HG02943 (cell line): Measurements from ENCODE around the gene TOPAZ1.

Source experiments
- ATAC-seq: cut with Tn5 transposase; IDR thresholded peaks from one replicate; pipeline ENCODE4 v1.9.1; 2021; ENCODE audit warnings: mild to moderate bottlenecking, low read depth, moderate library complexity; ENCODE audit not compliant: unreplicated experiment

Gene TOPAZ1

GRCh38 chr3:44241706-44242105, at the start of gene TOPAZ1:
TOPAZ1 (plus strand) TSS chr3:44241886; CDS start chr3:44242054, 168 bp downstream.
- no peak for ATAC-seq

GRCh38 chr3:44198284-44199269, 43.1 kb upstream of the TOPAZ1 start:
- ATAC-seq, result no peak

GRCh38 chr3:44206261-44206660, 35.4 kb upstream of the TOPAZ1 start:
- ATAC-seq, result no peak

DNA sequence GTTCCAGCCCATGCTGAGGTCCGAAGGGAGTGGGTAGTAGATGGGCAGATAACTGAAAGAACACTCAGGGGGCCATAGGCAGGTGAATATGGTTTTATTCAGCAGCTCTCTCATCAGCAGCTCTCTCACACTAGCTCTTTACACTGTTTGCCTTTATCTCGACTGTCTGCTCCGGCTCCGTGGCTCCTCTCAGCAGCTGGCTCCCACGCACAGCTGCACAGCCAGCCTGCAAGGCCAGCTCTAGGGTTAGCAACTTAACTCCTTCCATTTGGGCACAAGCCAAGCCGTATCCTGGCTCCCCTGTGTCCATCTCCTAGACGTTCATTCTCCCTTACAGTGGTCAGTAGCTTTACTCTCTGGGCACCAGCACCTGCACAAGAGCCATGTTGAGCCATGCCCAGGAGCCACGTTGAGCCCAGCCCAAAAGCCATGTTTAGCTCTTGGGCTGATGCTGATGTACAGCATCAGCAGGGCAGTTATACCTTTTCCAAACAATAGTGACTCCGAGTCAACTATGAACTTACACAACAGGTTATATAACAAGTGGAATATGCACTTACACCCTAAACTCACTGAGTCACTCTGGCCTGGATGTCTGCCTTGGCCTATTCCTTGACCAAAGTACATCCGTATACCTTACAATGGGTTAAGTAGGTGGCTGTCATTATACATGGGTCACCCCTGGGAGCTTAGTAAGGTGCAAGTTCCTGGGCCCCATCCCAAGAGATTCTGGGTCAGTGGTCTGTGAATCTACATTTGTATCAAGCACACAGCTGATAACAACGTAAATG, 34.6 kb upstream of the TOPAZ1 start:
- ATAC-seq, result no peak

- ATAC-seq, result no peak
Measured at GRCh38 chr3:44208086-44208485, 33.6 kb upstream of the TOPAZ1 start.

GRCh38 chr3:44208568-44208967, 33.1 kb upstream of the TOPAZ1 start:
- ATAC-seq, result no peak

DNA sequence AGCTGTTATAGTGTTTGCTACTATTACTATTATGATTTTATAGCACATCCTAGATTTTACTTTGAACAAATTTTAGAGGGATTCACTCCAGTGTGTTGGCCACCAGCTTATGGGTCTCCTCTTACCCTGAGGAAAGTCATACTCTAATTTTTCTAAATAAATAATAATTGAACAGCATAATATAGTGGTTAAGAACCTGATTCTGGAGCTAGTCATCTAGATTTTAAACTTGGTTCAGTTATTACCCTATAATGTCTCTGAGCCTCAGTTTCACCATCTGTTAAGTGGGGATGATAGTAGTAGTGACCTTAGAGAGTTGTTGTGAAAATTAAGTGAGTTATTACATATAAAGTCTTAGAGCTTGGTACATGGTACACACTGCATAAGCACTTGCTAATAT, 30.7 kb upstream of the TOPAZ1 start:
- ATAC-seq, result no peak

- no peak for ATAC-seq
Measured at GRCh38 chr3:44222337-44222736, 19.3 kb upstream of the TOPAZ1 start.

DNA sequence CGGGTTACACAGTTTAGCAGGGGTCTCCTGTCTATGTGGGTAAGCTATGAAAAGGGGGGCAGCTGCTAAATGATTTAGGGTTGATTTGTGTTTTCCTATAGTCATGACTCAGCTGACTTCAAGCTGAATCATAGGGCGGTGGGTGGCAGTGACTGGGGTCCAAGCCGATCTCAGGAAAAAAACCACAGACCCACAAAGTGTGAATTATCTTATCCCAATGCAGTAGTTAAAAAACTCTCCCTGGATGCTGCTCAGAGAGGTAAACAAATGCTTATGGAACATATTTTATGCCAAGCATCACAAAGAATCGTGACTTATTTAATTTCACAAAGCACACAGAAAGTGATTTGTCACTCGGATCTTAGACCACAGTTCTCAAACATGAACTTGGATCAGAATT, 18.4 kb upstream of the TOPAZ1 start:
- no peak for ATAC-seq

DNA sequence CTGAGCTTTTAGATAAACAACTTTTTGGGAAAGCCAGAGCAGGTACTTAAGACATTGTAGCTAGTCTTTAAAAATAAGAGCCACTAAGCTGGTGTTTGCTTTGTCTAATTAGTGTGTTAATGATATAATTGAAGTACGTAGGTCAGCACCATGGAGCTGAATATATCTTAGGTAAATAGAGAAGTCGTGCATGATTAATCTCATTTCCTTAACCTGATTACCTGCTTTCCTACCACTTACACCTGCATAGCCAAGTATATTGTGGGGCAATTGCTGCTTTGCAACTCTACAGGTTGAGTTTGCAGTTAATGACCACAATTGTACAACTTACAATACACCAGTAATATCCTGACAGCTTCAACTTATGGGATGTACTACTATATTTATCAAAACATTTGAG, 17.6 kb upstream of the TOPAZ1 start:
- ATAC-seq, result no peak

GRCh38 chr3:44226573-44226972, 15.1 kb upstream of the TOPAZ1 start:
- no peak for ATAC-seq

DNA sequence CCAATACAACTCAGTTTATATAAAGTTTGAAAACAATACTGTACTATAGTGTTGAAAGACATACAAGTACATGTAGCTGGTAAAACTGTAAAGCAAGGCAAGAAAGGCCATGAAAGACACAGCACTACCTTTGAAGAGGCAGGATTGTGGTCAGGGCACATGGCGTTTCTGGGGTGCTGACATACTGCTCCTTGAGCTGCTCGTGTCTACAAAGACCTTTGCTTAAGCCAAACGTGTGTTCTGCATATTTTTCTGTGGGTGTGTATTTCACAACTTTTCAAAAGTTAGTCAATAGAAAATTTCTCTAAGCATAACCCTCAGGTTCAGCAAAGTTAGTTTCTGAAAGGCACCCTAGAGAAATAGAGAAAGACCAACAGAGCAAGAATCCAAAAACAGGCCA, 14.1 kb upstream of the TOPAZ1 start:
- no peak for ATAC-seq

- ATAC-seq, result no peak
Measured at GRCh38 chr3:44228900-44229299, 12.8 kb upstream of the TOPAZ1 start.

DNA sequence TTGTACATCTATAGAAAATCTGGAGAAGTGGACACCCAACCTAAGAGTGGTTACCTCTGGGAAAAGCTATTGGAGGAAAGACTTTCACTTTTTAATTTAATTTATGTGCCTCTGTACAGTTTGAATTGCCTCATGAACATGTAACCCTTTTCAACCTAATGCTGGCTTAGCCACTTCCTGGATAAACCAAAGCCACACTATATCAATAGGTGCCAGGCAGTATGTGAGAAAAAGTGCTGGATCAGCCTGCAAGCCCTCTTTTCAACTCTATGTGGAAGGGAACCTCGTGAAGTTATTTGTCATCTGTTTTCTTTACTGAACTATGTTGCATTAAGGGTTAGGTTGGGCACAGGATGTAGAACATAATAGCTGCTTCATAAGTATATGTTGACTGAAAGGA, 9.3 kb upstream of the TOPAZ1 start:
- no peak for ATAC-seq

DNA sequence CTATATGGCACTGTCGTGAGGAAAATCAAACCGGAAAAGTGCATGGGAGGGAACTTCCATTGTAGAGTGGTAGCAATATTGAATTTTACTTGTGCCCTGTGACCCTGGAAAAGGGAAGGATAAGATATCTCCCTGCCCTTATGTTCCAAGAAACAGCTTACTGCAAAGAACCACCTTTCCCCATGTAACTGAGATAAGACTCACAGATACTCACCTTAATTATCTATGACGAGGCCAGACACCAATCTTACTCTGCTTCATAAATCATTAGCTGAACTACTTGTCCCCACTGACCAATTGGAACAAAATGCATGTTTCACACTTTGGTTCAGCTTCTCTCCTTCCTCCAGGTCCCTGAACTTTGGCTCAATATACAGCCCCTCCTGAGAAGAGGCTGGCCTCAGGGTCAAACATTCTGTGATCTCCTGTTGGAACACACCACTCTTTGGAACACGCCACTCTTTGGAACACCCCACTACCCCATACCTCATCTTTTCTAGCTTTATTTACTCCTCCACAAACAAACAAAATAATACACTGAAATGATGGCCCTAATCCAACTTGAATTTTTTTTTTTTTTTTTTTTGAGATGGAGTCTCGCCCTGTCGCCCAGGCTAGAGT, 6.9 kb upstream of the TOPAZ1 start:
- no peak for ATAC-seq

DNA sequence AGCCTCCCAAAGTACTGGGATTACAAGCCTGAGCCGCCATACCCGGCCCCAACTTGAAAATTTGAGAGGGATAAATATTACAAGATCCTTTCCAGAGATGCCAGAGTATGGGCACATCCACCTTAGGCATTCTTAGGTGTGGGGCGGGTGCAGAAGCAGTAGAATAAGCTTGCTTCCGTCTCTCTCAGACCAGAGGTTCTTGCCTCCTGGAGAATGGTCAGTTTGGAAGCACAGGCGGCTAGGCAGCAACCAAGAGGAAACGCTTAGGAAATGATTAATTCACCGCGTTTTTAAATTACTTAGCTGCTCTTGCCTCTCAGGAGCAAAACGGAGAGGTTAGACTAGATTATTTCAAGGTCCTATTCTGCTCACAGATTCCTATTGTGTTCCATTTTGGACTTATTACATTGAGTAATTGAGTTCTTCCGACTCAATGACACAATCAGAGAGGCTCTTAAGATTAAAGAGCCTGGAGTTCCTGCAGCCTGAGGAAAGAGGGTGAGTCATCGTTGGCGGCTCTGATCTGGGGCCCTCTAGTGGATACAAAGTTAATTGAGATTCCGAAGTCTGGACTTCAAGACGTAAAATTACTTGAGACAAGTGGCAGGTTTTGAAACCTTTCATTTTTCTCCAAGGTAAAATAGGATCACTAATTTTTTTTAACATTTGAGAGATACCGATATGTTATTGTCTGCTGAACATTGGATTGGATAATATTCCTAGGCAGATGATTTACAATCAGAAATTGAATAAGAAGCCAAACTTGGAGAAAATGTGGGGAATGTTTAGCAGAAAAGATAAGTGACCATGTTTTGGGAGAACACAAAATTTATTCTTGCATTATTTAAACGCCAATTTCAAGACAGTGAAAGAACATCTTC, 5.8 kb upstream of the TOPAZ1 start:
- no peak for ATAC-seq

DNA sequence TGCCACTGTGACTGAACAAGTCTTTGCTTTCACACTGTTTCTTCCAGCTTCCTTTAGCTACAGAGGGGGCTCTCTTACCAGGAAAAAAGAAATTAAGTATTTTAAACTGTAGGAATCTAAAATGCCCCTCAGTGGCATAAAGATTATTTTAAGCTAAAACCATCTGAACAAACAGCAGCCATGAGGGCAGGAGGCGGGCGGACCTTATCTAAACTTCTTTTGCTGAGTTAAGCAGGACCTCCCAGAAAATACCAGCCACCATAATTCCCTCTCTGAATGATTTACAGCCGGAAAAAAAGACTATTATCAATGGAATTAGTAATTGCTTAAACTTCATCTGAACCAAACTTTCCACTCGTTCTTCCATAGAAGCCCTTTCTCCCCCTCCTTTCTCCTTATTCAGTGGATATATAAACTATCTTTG, 5.2 kb upstream of the TOPAZ1 start:
- no peak for ATAC-seq

DNA sequence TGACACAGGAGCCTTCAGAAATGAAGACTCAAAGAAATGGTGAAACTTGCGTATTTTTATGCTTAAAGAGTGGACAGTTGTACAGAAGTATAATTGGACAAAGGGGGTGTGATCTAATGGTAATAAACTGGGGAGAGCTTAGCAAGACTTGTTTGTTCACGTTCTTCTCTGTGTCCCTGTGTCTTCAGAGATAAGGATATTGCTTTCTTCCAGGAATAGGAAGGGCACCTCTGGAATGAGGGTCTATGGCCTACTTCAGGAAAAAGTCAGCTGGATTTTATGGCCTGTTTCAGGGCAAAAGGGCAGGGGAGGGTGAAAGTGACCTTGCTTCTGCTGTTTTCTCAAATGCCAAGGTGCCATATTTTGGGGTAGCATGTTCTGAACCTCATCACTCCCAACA, 4.5 kb upstream of the TOPAZ1 start:
- ATAC-seq, result no peak

GRCh38 chr3:44237665-44238064, 4.0 kb upstream of the TOPAZ1 start:
- ATAC-seq, result no peak

DNA sequence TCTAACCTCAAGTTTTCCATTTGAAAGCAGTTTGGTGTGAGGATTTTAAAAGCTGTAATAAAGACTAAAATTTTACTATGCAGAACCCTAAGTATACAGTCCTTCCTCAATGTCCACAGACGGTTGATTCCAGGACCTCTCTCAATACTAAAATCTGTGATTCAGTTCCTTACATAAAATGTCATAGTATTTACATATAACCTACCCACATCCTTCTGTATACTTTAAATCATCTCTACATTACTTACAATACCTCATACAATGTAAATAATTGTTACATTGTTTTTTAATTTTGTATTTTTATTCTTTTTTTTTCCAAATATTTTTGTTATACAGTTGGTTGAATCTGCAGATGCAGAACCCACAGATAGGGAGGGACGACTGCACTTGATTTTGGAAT, 2.8 kb upstream of the TOPAZ1 start:
- no peak for ATAC-seq
